Activated naive CD4-positive, alpha-beta T cell treated with anti-CD3 and anti-CD28 coated beads for 36 hours (primary cell): ENCODE measurements around the gene CALHM1. TPM values are rescaled to one million over a fixed set of nuclear protein-coding genes. Genes with fewer than 3 reads are reported as not detected.
"Not testable (repeated sequence)": the region's sequence is repeated elsewhere in the genome, so short reads cannot be mapped to it uniquely, and the experiment has no call there.

Experiments
- CTCF ChIA-PET: fragments of 350-600 bp; sonication (Branson Sonifier 250); formaldehyde crosslinking; loops from one replicate; lab custom pipeline; 2021; ENCODE audit warnings: antibody characterized with exemption; lab: Charles Lee
- DNase-seq: peaks from one replicate; pipeline ENCODE4 v3.0.0-alpha.2; 2020
- H3K27ac Mint-ChIP-seq: one replicate; pipeline ENCODE4 v1.8.0; 2021; ENCODE audit warnings: mild to moderate bottlenecking, mixed read lengths
- H3K27me3 Mint-ChIP-seq: one replicate; pipeline ENCODE4 v1.8.0; 2021; ENCODE audit warnings: low read depth, mixed read lengths
- H3K36me3 Mint-ChIP-seq: one replicate; pipeline ENCODE4 v1.8.0; 2021; ENCODE audit warnings: low read depth, mixed read lengths
- H3K4me1 Mint-ChIP-seq: one replicate; pipeline ENCODE4 v1.8.0; 2021; ENCODE audit warnings: low read depth, mixed read lengths
- H3K4me3 Mint-ChIP-seq: one replicate; pipeline ENCODE4 v1.8.0; 2021; ENCODE audit warnings: mild to moderate bottlenecking, moderate library complexity, mixed read lengths
- H3K9me3 Mint-ChIP-seq: one replicate; pipeline ENCODE4 v1.8.0; 2021; ENCODE audit warnings: mixed read lengths
- intact Hi-C: fragments of 100-400 bp; cut with micrococcal nuclease; formaldehyde crosslinking; loops from one replicate; pipeline ENCODE4 v1.15.1; 2023
- total RNA-seq, 2 experiments: library from RNA; stranded (reverse); gene quantifications; one replicate each; pipeline ENCODE4 v1.2.3, GENCODE V29; 2021

Gene CALHM1
- not detected for total RNA-seq

- DNase-seq, result no peak
- H3K27ac Mint-ChIP-seq, result no peak within 1 kb of the TSS
- no peaks in the 10 kb centered on the region for H3K4me1 Mint-ChIP-seq
- no peaks in the 10 kb centered on the region for H3K36me3 Mint-ChIP-seq
- no peaks in the 10 kb centered on the region for H3K27me3 Mint-ChIP-seq
- no peaks in the 10 kb centered on the region for H3K9me3 Mint-ChIP-seq
- no peak within 1 kb of the TSS for H3K4me3 Mint-ChIP-seq
- CTCF ChIA-PET, result no interaction called here
- intact Hi-C loops, result no loop called here
These were observed at the start of gene CALHM1 for GRCh38 chr10:103458720-103459119. Gene CALHM1, minus strand, starts transcription at chr10:103458900. Its CDS starts 149 bp downstream, at chr10:103458751.

- H3K27me3 Mint-ChIP-seq, result peaks cover 7% of the 10 kb centered on the region
- H3K36me3 Mint-ChIP-seq, result no peaks in the 10 kb centered on the region
- no peak for DNase-seq
- peaks cover 14% of the 10 kb centered on the region for H3K4me1 Mint-ChIP-seq
- H3K9me3 Mint-ChIP-seq, result no peaks in the 10 kb centered on the region
- CTCF ChIA-PET, result interaction anchor here (0.6 kb wide), 1 partner anchor 19 kb away, joined by 3 read pairs; no protein-coding TSS in a partner anchor
- intact Hi-C loops, result no loop called here
- H3K4me3 Mint-ChIP-seq, result no peak overlapping the region
- H3K27ac Mint-ChIP-seq, result no peak overlapping the region
These were observed 48.8 kb upstream of the CALHM1 start for GRCh38 chr10:103507235-103508191.

GRCh38 chr10:103506061-103506460, 47.4 kb upstream of the CALHM1 start:
- intact Hi-C loops, result no loop called here
- Mint-ChIP-seq H3K36me3 (no peaks in the 10 kb centered on the region), H3K4me1 (peaks cover 14% of the 10 kb centered on the region), H3K9me3 (no peaks in the 10 kb centered on the region), H3K4me3 (no peak overlapping the region), H3K27me3 (peaks cover 10% of the 10 kb centered on the region), H3K27ac (no peak overlapping the region)
- DNase-seq, result no peak
- CTCF ChIA-PET, result interaction anchor here (0.6 kb wide), 1 partner anchor 25 kb away, joined by 3 read pairs; no protein-coding TSS in a partner anchor

- H3K9me3 Mint-ChIP-seq, result no peaks in the 10 kb centered on the region
- CTCF ChIA-PET, result interaction anchor here (0.7 to 2.5 kb wide), 4 partner anchors 11 to 249 kb away, joined by 3 to 8 read pairs (median 4); partner anchors contain the start of gene NEURL1
- DNase-seq, result peak; percentile 73
- intact Hi-C loops, result loop anchor here (2.0 kb wide), 1 partner anchor 39 kb away; no protein-coding TSS in a partner anchor
- H3K4me1 Mint-ChIP-seq, result peaks cover 20% of the 10 kb centered on the region
- no peak overlapping the region for H3K27ac Mint-ChIP-seq
- peaks cover 23% of the 10 kb centered on the region for H3K27me3 Mint-ChIP-seq
- no peaks in the 10 kb centered on the region for H3K36me3 Mint-ChIP-seq
- no peak overlapping the region for H3K4me3 Mint-ChIP-seq
These were observed 45.6 kb upstream of the CALHM1 start for GRCh38 chr10:103504181-103504783.

- H3K27me3 Mint-ChIP-seq, result peaks cover 26% of the 10 kb centered on the region
- intact Hi-C loops, result loop anchor here (2.0 kb wide), 1 partner anchor 39 kb away; no protein-coding TSS in a partner anchor
- CTCF ChIA-PET, result interaction anchor here (1.5 to 2.5 kb wide), 2 partner anchors 11 to 18 kb away, joined by 3 to 6 read pairs; partner anchors contain the start of gene NEURL1
- peaks cover 20% of the 10 kb centered on the region for H3K4me1 Mint-ChIP-seq
- H3K27ac Mint-ChIP-seq, H3K36me3 Mint-ChIP-seq, DNase-seq, H3K9me3 Mint-ChIP-seq, H3K4me3 Mint-ChIP-seq: not testable (repeated sequence)
These were observed 45.1 kb upstream of the CALHM1 start for GRCh38 chr10:103503777-103504176.

GRCh38 chr10:103502849-103503660, 44.4 kb upstream of the CALHM1 start:
- peaks cover 20% of the 10 kb centered on the region for H3K4me1 Mint-ChIP-seq
- H3K4me3 Mint-ChIP-seq, result no peak overlapping the region
- DNase-seq, result no peak
- H3K36me3 Mint-ChIP-seq, result no peaks in the 10 kb centered on the region
- intact Hi-C loops, result no loop called here
- H3K27me3 Mint-ChIP-seq, result peaks cover 29% of the 10 kb centered on the region
- H3K27ac Mint-ChIP-seq, result no peak overlapping the region
- CTCF ChIA-PET, result interaction anchor here (1.5 to 2.5 kb wide), 2 partner anchors 10 to 18 kb away, joined by 3 to 6 read pairs; partner anchors contain the start of gene NEURL1
- no peaks in the 10 kb centered on the region for H3K9me3 Mint-ChIP-seq

- H3K4me1 Mint-ChIP-seq, result peaks cover 20% of the 10 kb centered on the region
- H3K36me3 Mint-ChIP-seq, result no peaks in the 10 kb centered on the region
- CTCF ChIA-PET, result interaction anchor here (0.6 to 1.3 kb wide), 3 partner anchors 11 to 63 kb away, joined by 3 read pairs; no protein-coding TSS in a partner anchor
- H3K27ac Mint-ChIP-seq, result no peak overlapping the region
- no peak for DNase-seq
- H3K27me3 Mint-ChIP-seq, result peaks cover 31% of the 10 kb centered on the region
- no peaks in the 10 kb centered on the region for H3K9me3 Mint-ChIP-seq
- H3K4me3 Mint-ChIP-seq, result no peak overlapping the region
- intact Hi-C loops, result no loop called here
These were observed 42.5 kb upstream of the CALHM1 start for GRCh38 chr10:103501186-103501585.

- H3K27me3 Mint-ChIP-seq, result peaks cover 38% of the 10 kb centered on the region
- no peaks in the 10 kb centered on the region for H3K36me3 Mint-ChIP-seq
- peaks cover 20% of the 10 kb centered on the region for H3K4me1 Mint-ChIP-seq
- H3K4me3 Mint-ChIP-seq, result no peak overlapping the region
- intact Hi-C loops, result no loop called here
- no peak overlapping the region for H3K27ac Mint-ChIP-seq
- peak; percentile 17 for DNase-seq
- H3K9me3 Mint-ChIP-seq, result no peaks in the 10 kb centered on the region
- CTCF ChIA-PET, result interaction anchor here (1.3 kb wide), 1 partner anchor 10 kb away, joined by 3 read pairs; no protein-coding TSS in a partner anchor
These were observed 41.8 kb upstream of the CALHM1 start for GRCh38 chr10:103500481-103500880.

GRCh38 chr10:103499881-103500280, 41.2 kb upstream of the CALHM1 start:
- no peaks in the 10 kb centered on the region for H3K36me3 Mint-ChIP-seq
- CTCF ChIA-PET, result interaction anchor here (0.6 kb wide), 1 partner anchor 15 kb away, joined by 3 read pairs; no protein-coding TSS in a partner anchor
- H3K9me3 Mint-ChIP-seq, result no peaks in the 10 kb centered on the region
- H3K27ac Mint-ChIP-seq, result no peak overlapping the region
- intact Hi-C loops, result no loop called here
- DNase-seq, result no peak
- H3K27me3 Mint-ChIP-seq, result peaks cover 44% of the 10 kb centered on the region
- peaks cover 20% of the 10 kb centered on the region for H3K4me1 Mint-ChIP-seq
- no peak overlapping the region for H3K4me3 Mint-ChIP-seq

- no peaks in the 10 kb centered on the region for H3K36me3 Mint-ChIP-seq
- no peak for DNase-seq
- H3K4me1 Mint-ChIP-seq, result peaks cover 13% of the 10 kb centered on the region
- intact Hi-C loops, result no loop called here
- no peak overlapping the region for H3K4me3 Mint-ChIP-seq
- CTCF ChIA-PET, result interaction anchor here (0.6 to 1.2 kb wide), 2 partner anchors 14 to 83 kb away, joined by 3 to 5 read pairs; no protein-coding TSS in a partner anchor
- H3K27me3 Mint-ChIP-seq, result peaks cover 49% of the 10 kb centered on the region
- H3K9me3 Mint-ChIP-seq, result no peaks in the 10 kb centered on the region
- peak overlapping the region; percentile 38 for H3K27ac Mint-ChIP-seq
These were observed 40.4 kb upstream of the CALHM1 start for GRCh38 chr10:103498936-103499638.
